ENCODE results near the gene EID2B.

DNA sequence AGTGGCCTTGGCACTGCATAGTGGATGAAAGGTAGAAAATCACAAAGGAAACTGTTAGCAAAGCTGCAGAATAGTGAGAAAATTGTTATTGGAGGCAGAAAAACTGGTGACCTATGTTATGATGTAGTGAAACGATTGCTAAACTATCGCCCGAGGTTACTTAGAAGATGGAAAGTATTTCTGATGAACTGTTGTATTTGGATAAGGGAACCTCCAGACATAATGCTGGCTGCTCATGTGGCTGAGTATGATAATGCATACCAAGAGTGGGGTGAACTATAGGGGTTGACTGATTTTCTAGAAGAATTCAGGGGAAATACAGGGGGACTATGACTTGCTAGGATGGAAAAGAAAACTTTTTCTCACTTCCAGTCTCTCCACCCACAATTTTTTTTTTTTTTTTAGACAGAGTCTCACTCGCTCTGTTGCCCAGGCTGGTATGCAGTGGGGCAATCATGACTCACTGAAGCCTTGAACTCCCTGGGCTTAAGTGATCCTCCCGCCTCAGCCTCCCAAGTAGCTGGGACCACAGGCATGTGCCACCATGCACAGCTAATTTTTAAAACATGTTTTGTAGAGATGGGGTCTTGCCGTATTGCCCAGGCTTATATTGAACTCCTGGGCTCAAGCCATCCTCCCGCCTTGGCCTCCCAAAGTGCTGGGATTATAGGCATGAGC lies 11.7 kb upstream of the EID2B start:
- TF ChIP-seq NCOA2 (IDR thresholded peaks at IDR 0.05; ENCODE audit: partially characterized antibody in 2 of 2) (no peak), FOXA1 (IDR thresholded peaks at IDR 0.05; ENCODE audit: borderline replicate concordance) (no peak), POLR2A (conservative IDR thresholded peaks at IDR 0.05) (no peak), CCAR2 (IDR thresholded peaks at IDR 0.05; ENCODE audit: low read depth, low read length) (no peak), ZNF274 (IDR thresholded peaks at IDR 0.05; ENCODE audit: borderline replicate concordance, low read depth, low read length) (no peak)
- TF ChIP-seq, protein P1, sequence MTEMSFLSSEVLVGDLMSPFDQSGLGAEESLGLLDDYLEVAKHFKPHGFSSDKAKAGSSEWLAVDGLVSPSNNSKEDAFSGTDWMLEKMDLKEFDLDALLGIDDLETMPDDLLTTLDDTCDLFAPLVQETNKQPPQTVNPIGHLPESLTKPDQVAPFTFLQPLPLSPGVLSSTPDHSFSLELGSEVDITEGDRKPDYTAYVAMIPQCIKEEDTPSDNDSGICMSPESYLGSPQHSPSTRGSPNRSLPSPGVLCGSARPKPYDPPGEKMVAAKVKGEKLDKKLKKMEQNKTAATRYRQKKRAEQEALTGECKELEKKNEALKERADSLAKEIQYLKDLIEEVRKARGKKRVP (CRISPR knock-in tag; IDR thresholded peaks at IDR 0.05): no peak
- TF ChIP-seq, protein P2, sequence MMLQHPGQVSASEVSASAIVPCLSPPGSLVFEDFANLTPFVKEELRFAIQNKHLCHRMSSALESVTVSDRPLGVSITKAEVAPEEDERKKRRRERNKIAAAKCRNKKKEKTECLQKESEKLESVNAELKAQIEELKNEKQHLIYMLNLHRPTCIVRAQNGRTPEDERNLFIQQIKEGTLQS (IDR thresholded peaks at IDR 0.05): no peak
- TF ChIP-seq, protein P2 (CRISPR knock-in tag; conservative IDR thresholded peaks at IDR 0.05): no peak
- TF ChIP-seq, protein P3, sequence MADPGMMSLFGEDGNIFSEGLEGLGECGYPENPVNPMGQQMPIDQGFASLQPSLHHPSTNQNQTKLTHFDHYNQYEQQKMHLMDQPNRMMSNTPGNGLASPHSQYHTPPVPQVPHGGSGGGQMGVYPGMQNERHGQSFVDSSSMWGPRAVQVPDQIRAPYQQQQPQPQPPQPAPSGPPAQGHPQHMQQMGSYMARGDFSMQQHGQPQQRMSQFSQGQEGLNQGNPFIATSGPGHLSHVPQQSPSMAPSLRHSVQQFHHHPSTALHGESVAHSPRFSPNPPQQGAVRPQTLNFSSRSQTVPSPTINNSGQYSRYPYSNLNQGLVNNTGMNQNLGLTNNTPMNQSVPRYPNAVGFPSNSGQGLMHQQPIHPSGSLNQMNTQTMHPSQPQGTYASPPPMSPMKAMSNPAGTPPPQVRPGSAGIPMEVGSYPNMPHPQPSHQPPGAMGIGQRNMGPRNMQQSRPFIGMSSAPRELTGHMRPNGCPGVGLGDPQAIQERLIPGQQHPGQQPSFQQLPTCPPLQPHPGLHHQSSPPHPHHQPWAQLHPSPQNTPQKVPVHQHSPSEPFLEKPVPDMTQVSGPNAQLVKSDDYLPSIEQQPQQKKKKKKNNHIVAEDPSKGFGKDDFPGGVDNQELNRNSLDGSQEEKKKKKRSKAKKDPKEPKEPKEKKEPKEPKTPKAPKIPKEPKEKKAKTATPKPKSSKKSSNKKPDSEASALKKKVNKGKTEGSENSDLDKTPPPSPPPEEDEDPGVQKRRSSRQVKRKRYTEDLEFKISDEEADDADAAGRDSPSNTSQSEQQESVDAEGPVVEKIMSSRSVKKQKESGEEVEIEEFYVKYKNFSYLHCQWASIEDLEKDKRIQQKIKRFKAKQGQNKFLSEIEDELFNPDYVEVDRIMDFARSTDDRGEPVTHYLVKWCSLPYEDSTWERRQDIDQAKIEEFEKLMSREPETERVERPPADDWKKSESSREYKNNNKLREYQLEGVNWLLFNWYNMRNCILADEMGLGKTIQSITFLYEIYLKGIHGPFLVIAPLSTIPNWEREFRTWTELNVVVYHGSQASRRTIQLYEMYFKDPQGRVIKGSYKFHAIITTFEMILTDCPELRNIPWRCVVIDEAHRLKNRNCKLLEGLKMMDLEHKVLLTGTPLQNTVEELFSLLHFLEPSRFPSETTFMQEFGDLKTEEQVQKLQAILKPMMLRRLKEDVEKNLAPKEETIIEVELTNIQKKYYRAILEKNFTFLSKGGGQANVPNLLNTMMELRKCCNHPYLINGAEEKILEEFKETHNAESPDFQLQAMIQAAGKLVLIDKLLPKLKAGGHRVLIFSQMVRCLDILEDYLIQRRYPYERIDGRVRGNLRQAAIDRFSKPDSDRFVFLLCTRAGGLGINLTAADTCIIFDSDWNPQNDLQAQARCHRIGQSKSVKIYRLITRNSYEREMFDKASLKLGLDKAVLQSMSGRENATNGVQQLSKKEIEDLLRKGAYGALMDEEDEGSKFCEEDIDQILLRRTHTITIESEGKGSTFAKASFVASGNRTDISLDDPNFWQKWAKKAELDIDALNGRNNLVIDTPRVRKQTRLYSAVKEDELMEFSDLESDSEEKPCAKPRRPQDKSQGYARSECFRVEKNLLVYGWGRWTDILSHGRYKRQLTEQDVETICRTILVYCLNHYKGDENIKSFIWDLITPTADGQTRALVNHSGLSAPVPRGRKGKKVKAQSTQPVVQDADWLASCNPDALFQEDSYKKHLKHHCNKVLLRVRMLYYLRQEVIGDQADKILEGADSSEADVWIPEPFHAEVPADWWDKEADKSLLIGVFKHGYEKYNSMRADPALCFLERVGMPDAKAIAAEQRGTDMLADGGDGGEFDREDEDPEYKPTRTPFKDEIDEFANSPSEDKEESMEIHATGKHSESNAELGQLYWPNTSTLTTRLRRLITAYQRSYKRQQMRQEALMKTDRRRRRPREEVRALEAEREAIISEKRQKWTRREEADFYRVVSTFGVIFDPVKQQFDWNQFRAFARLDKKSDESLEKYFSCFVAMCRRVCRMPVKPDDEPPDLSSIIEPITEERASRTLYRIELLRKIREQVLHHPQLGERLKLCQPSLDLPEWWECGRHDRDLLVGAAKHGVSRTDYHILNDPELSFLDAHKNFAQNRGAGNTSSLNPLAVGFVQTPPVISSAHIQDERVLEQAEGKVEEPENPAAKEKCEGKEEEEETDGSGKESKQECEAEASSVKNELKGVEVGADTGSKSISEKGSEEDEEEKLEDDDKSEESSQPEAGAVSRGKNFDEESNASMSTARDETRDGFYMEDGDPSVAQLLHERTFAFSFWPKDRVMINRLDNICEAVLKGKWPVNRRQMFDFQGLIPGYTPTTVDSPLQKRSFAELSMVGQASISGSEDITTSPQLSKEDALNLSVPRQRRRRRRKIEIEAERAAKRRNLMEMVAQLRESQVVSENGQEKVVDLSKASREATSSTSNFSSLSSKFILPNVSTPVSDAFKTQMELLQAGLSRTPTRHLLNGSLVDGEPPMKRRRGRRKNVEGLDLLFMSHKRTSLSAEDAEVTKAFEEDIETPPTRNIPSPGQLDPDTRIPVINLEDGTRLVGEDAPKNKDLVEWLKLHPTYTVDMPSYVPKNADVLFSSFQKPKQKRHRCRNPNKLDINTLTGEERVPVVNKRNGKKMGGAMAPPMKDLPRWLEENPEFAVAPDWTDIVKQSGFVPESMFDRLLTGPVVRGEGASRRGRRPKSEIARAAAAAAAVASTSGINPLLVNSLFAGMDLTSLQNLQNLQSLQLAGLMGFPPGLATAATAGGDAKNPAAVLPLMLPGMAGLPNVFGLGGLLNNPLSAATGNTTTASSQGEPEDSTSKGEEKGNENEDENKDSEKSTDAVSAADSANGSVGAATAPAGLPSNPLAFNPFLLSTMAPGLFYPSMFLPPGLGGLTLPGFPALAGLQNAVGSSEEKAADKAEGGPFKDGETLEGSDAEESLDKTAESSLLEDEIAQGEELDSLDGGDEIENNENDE (IDR thresholded peaks at IDR 0.05; ENCODE audit: low read depth, low read length): no peak
